Neural cell (in vitro differentiated cells): ENCODE measurements around the gene ESR1. TPM values are rescaled to one million over a fixed set of nuclear protein-coding genes. Genes with fewer than 3 reads are reported as not detected.

Experiments
- H2AFZ ChIP-seq: fragments of 200-600, 300-800 bp; sonication (generic), shearing (Covaris generic); 2 replicates; pipeline ENCODE4 v1.6.0; 2014; ENCODE audit warnings: low read depth, mild to moderate bottlenecking, antibody characterized with exemption, low read length, moderate library complexity
- H3F3A ChIP-seq: fragments of 200-600 bp; shearing (Covaris generic); 2 replicates; pipeline ENCODE4 v1.6.1; 2016; ENCODE audit warnings: mild to moderate bottlenecking, moderate library complexity, mixed read lengths, antibody characterized with exemption, low read length; ENCODE audit not compliant: insufficient read depth, poor library complexity, severe bottlenecking
- H3K27ac ChIP-seq: fragments of 200-600, 300-800 bp; sonication (generic), shearing (Covaris generic); 2 replicates; pipeline ENCODE4 v1.5.1; 2014; ENCODE audit warnings: mild to moderate bottlenecking, low read length, moderate library complexity
- H3K27me3 ChIP-seq: fragments of 300-800, 200-600 bp; sonication (generic), shearing (Covaris generic); 2 replicates; pipeline ENCODE4 v1.6.0; 2014; ENCODE audit warnings: mild to moderate bottlenecking, low read depth, low read length, moderate library complexity; ENCODE audit not compliant: insufficient read depth
- H3K36me3 ChIP-seq: fragments of 300-800, 200-600 bp; sonication (generic), shearing (Covaris generic); 2 replicates; pipeline ENCODE4 v1.5.1; 2014; ENCODE audit warnings: mild to moderate bottlenecking, antibody characterized with exemption, low read length, moderate library complexity; ENCODE audit not compliant: insufficient read depth
- H3K4me2 ChIP-seq: fragments of 300-800, 200-600 bp; sonication (generic), shearing (Covaris generic); 2 replicates; pipeline ENCODE4 v1.6.0; 2014; ENCODE audit warnings: mild to moderate bottlenecking, low read length
- H3K4me3 ChIP-seq: fragments of 300-800, 200-600 bp; sonication (generic), shearing (Covaris generic); 2 replicates; pipeline ENCODE4 v1.5.1; 2014; ENCODE audit warnings: mild to moderate bottlenecking, low read length, moderate library complexity
- H3K79me2 ChIP-seq: fragments of 200-600 bp; shearing (Covaris generic); replicated peaks from 2 replicates; pipeline ENCODE4 v1.6.0; 2014; ENCODE audit warnings: mild to moderate bottlenecking, low read length, moderate library complexity; ENCODE audit not compliant: insufficient read depth
- H3K9ac ChIP-seq: fragments of 300-800, 200-600 bp; sonication (generic), shearing (Covaris generic); 2 replicates; pipeline ENCODE4 v1.6.1; 2016; ENCODE audit warnings: mild to moderate bottlenecking, low read length, mixed read lengths
- H3K9me2 ChIP-seq: fragments of 200-600 bp; shearing (Covaris generic); 2 replicates; pipeline ENCODE4 v1.6.1; 2016; ENCODE audit warnings: mild to moderate bottlenecking, low read length, mixed read lengths; ENCODE audit not compliant: insufficient read depth
- H3K9me3 ChIP-seq: fragments of 200-600, 300-800 bp; sonication (generic), shearing (Covaris generic); 2 replicates; pipeline ENCODE4 v1.6.1; 2016; ENCODE audit warnings: mild to moderate bottlenecking, mixed run types, low read length, moderate library complexity, mixed read lengths
- H4K20me1 ChIP-seq: fragments of 200-600 bp; shearing (Covaris generic); 2 replicates; pipeline ENCODE4 v1.6.1; 2016; ENCODE audit warnings: mild to moderate bottlenecking, mixed run types; ENCODE audit not compliant: insufficient read depth
- EP300 ChIP-seq: fragments of 450-650 bp; conservative IDR thresholded peaks from 2 replicates; pipeline ENCODE4 v1.6.1; 2014; ENCODE audit warnings: antibody characterized with exemption, mild to moderate bottlenecking, moderate library complexity; ENCODE audit not compliant: poor library complexity, severe bottlenecking
- EZH2 ChIP-seq: fragments of 200-600, 300-800 bp; shearing (Covaris generic), sonication (generic); IDR thresholded peaks from 2 replicates; pipeline ENCODE4 v1.6.1; 2014; ENCODE audit warnings: antibody characterized with exemption, low read length, borderline replicate concordance, mild to moderate bottlenecking; ENCODE audit not compliant: insufficient read depth, poor library complexity, severe bottlenecking
- MXI1 ChIP-seq: fragments of 450-650 bp; conservative IDR thresholded peaks from 2 replicates; pipeline ENCODE4 v1.6.1; 2014; ENCODE audit warnings: antibody characterized with exemption, mild to moderate bottlenecking; ENCODE audit not compliant: poor library complexity, severe bottlenecking
- POLR2AphosphoS5 ChIP-seq: IDR thresholded peaks from 2 replicates; pipeline ENCODE4 v1.6.1; 2012
- RAD21 ChIP-seq: fragments of 450-650 bp; conservative IDR thresholded peaks from 2 replicates; pipeline ENCODE4 v1.6.1; 2014; ENCODE audit warnings: antibody characterized with exemption, mild to moderate bottlenecking, moderate library complexity
- SMC3 ChIP-seq: fragments of 450-650 bp; conservative IDR thresholded peaks from 2 replicates; pipeline ENCODE4 v1.6.1; 2014; ENCODE audit warnings: antibody characterized with exemption, mild to moderate bottlenecking, moderate library complexity; ENCODE audit not compliant: poor library complexity
- TAF1 ChIP-seq: IDR thresholded peaks from 2 replicates; pipeline ENCODE4 v1.6.1; 2012; ENCODE audit warnings: low read depth
- polyA plus RNA-seq: library from polyadenylated mRNA; depleted of rRNA; stranded (reverse); fragments of >200 nt; gene quantifications from 2 replicates; pipeline ENCODE4 v1.2.3, GENCODE V29; 2014
- TF ChIP-seq, protein P1 (sequence below): IDR thresholded peaks from 2 replicates; pipeline ENCODE4 v1.6.1; 2012; ENCODE audit warnings: borderline replicate concordance
- TF ChIP-seq, protein P2 (sequence below): fragments of 450-650 bp; IDR thresholded peaks from 2 replicates; pipeline ENCODE4 v1.5.1; 2014; ENCODE audit warnings: antibody characterized with exemption, mild to moderate bottlenecking, moderate library complexity; ENCODE audit not compliant: poor library complexity, severe bottlenecking

Gene ESR1
- polyA plus RNA-seq, 1 donor from 2014 or later = 0.14 TPM

DNA sequence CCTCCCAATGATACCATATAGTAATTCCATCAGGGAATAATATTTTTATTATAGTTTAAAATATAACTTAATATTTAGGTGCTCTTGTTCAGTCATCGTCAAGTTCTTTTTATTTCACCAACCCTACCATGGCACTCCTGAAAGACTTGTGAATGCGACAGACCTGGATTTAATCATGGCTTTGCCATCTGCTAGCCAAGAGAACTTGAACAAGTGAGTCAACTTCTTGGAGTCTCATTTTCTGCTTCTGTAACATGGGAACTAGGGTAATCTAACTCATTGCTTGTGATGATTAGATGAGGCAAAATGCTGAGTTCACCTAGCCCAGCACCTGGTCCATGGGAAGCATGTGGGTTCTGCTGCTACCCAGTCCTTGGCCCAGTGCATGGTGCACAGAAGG is 62.9 kb downstream of the ESR1 start:
- H3K27ac ChIP-seq = no peak overlapping the region
- no peaks in the 10 kb centered on the region for H3F3A ChIP-seq
- no peaks in the 10 kb centered on the region for H4K20me1 ChIP-seq
- H3K9ac ChIP-seq = no peak overlapping the region
- no peaks in the 10 kb centered on the region for H3K36me3 ChIP-seq
- H2AFZ ChIP-seq = no peak overlapping the region
- H3K4me2 ChIP-seq = no peak overlapping the region
- H3K27me3 ChIP-seq = no peaks in the 10 kb centered on the region
- no peak overlapping the region for H3K4me3 ChIP-seq
- H3K9me2 ChIP-seq = no peaks in the 10 kb centered on the region
- no peaks in the 10 kb centered on the region for H3K79me2 ChIP-seq
- no peaks in the 10 kb centered on the region for H3K9me3 ChIP-seq
- no peak for TF ChIP-seq TAF1
- TF ChIP-seq, protein P1, sequence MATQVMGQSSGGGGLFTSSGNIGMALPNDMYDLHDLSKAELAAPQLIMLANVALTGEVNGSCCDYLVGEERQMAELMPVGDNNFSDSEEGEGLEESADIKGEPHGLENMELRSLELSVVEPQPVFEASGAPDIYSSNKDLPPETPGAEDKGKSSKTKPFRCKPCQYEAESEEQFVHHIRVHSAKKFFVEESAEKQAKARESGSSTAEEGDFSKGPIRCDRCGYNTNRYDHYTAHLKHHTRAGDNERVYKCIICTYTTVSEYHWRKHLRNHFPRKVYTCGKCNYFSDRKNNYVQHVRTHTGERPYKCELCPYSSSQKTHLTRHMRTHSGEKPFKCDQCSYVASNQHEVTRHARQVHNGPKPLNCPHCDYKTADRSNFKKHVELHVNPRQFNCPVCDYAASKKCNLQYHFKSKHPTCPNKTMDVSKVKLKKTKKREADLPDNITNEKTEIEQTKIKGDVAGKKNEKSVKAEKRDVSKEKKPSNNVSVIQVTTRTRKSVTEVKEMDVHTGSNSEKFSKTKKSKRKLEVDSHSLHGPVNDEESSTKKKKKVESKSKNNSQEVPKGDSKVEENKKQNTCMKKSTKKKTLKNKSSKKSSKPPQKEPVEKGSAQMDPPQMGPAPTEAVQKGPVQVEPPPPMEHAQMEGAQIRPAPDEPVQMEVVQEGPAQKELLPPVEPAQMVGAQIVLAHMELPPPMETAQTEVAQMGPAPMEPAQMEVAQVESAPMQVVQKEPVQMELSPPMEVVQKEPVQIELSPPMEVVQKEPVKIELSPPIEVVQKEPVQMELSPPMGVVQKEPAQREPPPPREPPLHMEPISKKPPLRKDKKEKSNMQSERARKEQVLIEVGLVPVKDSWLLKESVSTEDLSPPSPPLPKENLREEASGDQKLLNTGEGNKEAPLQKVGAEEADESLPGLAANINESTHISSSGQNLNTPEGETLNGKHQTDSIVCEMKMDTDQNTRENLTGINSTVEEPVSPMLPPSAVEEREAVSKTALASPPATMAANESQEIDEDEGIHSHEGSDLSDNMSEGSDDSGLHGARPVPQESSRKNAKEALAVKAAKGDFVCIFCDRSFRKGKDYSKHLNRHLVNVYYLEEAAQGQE = no peak
- no peak for TF ChIP-seq EZH2
- TF ChIP-seq POLR2AphosphoS5 = no peak
- no peak for TF ChIP-seq RAD21
- TF ChIP-seq EP300 = no peak
- TF ChIP-seq MXI1 = no peak
- no peak for TF ChIP-seq SMC3
- TF ChIP-seq, protein P2, sequence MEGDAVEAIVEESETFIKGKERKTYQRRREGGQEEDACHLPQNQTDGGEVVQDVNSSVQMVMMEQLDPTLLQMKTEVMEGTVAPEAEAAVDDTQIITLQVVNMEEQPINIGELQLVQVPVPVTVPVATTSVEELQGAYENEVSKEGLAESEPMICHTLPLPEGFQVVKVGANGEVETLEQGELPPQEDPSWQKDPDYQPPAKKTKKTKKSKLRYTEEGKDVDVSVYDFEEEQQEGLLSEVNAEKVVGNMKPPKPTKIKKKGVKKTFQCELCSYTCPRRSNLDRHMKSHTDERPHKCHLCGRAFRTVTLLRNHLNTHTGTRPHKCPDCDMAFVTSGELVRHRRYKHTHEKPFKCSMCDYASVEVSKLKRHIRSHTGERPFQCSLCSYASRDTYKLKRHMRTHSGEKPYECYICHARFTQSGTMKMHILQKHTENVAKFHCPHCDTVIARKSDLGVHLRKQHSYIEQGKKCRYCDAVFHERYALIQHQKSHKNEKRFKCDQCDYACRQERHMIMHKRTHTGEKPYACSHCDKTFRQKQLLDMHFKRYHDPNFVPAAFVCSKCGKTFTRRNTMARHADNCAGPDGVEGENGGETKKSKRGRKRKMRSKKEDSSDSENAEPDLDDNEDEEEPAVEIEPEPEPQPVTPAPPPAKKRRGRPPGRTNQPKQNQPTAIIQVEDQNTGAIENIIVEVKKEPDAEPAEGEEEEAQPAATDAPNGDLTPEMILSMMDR = no peak

DNA sequence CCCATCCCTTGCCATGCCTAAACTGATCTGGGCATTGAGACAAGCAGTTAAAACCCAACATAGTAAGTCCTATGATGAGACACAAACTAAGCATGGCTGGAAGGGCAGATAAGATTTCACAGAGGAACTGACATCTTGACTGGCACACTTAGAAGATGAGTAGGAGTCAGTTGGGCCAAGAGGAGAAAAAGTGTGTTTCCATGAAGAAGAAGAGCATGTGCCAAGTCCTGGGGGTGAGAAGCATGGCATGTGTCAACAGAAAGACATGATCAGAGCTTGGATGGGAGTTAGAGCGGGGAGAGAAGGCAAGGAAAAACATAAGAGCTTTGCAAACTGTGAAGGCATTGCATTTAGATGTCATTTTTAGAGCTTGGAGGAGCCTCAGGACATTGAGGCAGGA is 68.0 kb downstream of the ESR1 start:
- no peaks in the 10 kb centered on the region for H4K20me1 ChIP-seq
- H3K9me3 ChIP-seq = no peaks in the 10 kb centered on the region
- no peak overlapping the region for H3K4me2 ChIP-seq
- TF ChIP-seq, protein P2 = no peak
- TF ChIP-seq EZH2 (no peak), POLR2AphosphoS5 (no peak), TAF1 (no peak)
- H2AFZ ChIP-seq = no peak overlapping the region
- no peaks in the 10 kb centered on the region for H3K79me2 ChIP-seq
- H3K9ac ChIP-seq = no peak overlapping the region
- no peak overlapping the region for H3K27ac ChIP-seq
- H3K27me3 ChIP-seq = no peaks in the 10 kb centered on the region
- no peak overlapping the region for H3K4me3 ChIP-seq
- no peaks in the 10 kb centered on the region for H3K36me3 ChIP-seq
- no peaks in the 10 kb centered on the region for H3F3A ChIP-seq
- H3K9me2 ChIP-seq = no peaks in the 10 kb centered on the region
